Activated CD8-positive, alpha-beta T cell treated with anti-CD3 and anti-CD28 coated beads for 36 hours (primary cell): Measurements from ENCODE around the gene ADGRD2. TPM values are rescaled to one million over a fixed set of nuclear protein-coding genes. Genes with fewer than 3 reads are reported as not detected.

Experiments
- ATAC-seq: fragments of 200-7000 bp; cut with Tn5 transposase; one replicate; pipeline ENCODE4 v1.10.0; 2021; ENCODE audit warnings: mild to moderate bottlenecking, moderate library complexity
- CTCF ChIA-PET: fragments of 350-600 bp; sonication (Branson Sonifier 250); formaldehyde crosslinking; loops from one replicate; lab custom pipeline; 2021; ENCODE audit warnings: antibody characterized with exemption; lab: Charles Lee
- POLR2A ChIA-PET: fragments of 350-600 bp; sonication (Branson Sonifier 250); formaldehyde crosslinking; loops from one replicate; lab custom pipeline; 2021; ENCODE audit warnings: antibody characterized with exemption; lab: Charles Lee
- DNase-seq: peaks from one replicate; pipeline ENCODE4 v3.0.0-alpha.2; 2020
- H3K27ac Mint-ChIP-seq: one replicate; pipeline ENCODE4 v1.8.0; 2021; ENCODE audit warnings: mild to moderate bottlenecking, mixed read lengths
- H3K27me3 Mint-ChIP-seq: one replicate; pipeline ENCODE4 v1.8.0; 2021; ENCODE audit warnings: mixed read lengths
- H3K36me3 Mint-ChIP-seq: one replicate; pipeline ENCODE4 v1.8.0; 2021; ENCODE audit warnings: low read depth, mixed read lengths
- H3K4me1 Mint-ChIP-seq: one replicate; pipeline ENCODE4 v1.8.0; 2021; ENCODE audit warnings: low read depth, mixed read lengths
- H3K4me3 Mint-ChIP-seq: one replicate; pipeline ENCODE4 v1.8.0; 2021; ENCODE audit warnings: mild to moderate bottlenecking, moderate library complexity, mixed read lengths
- H3K9me3 Mint-ChIP-seq: one replicate; pipeline ENCODE4 v1.8.0; 2021; ENCODE audit warnings: mixed read lengths
- CTCF ChIP-seq: fragments of 200-600 bp; IDR thresholded peaks from one replicate; pipeline ENCODE4 v1.8.0; 2022; ENCODE audit warnings: antibody characterized with exemption, mild to moderate bottlenecking
- intact Hi-C: fragments of 100-400 bp; cut with micrococcal nuclease; formaldehyde crosslinking; loops from one replicate; pipeline ENCODE4 v1.10.0; 2022
- total RNA-seq, 2 experiments: library from RNA; stranded (reverse); gene quantifications; one replicate each; pipeline ENCODE4 v1.2.3, GENCODE V29; 2021

ADGRD2 gene
- total RNA-seq, 2 experiments from 2014 or later, result not detected

- no peak overlapping the region for H3K4me3 Mint-ChIP-seq
- no peaks in the 10 kb centered on the region for H3K36me3 Mint-ChIP-seq
- DNase-seq, result no peak
- H3K9me3 Mint-ChIP-seq, result no peaks in the 10 kb centered on the region
- CTCF ChIA-PET, result no interaction called here
- H3K4me1 Mint-ChIP-seq, result peaks cover 28% of the 10 kb centered on the region
- ATAC-seq, result peak; percentile 34
- no peaks in the 10 kb centered on the region for H3K27me3 Mint-ChIP-seq
- TF ChIP-seq CTCF, result no peak
- POLR2A ChIA-PET, result no interaction called here
- intact Hi-C loops, result no loop called here
- no peak overlapping the region for H3K27ac Mint-ChIP-seq
These were observed 43.7 kb downstream of the ADGRD2 start for GRCh38 chr9:124493794-124494479.

- H3K4me3 Mint-ChIP-seq, result no peak overlapping the region
- DNase-seq (no peak), ATAC-seq (no peak)
- no peaks in the 10 kb centered on the region for H3K9me3 Mint-ChIP-seq
- TF ChIP-seq CTCF, result no peak
- H3K27me3 Mint-ChIP-seq, result no peaks in the 10 kb centered on the region
- ChIA-PET POLR2A (no interaction called here), CTCF (interaction anchor here (1.5 kb wide), 1 partner anchor 77 kb away, joined by 5 read pairs; no protein-coding TSS in a partner anchor)
- H3K4me1 Mint-ChIP-seq, result peaks cover 35% of the 10 kb centered on the region
- peak overlapping the region; percentile 19 for H3K27ac Mint-ChIP-seq
- intact Hi-C loops, result no loop called here
- H3K36me3 Mint-ChIP-seq, result no peaks in the 10 kb centered on the region
These were observed 45.1 kb downstream of the ADGRD2 start for GRCh38 chr9:124495126-124496074.

GRCh38 chr9:124496075-124496449, 45.8 kb downstream of the ADGRD2 start:
- CTCF ChIA-PET, result interaction anchor here (1.5 kb wide), 1 partner anchor 78 kb away, joined by 5 read pairs; no protein-coding TSS in a partner anchor
- no peaks in the 10 kb centered on the region for H3K9me3 Mint-ChIP-seq
- peak; percentile 31 for ATAC-seq
- DNase-seq, result peak; percentile 39
- H3K36me3 Mint-ChIP-seq, result no peaks in the 10 kb centered on the region
- H3K4me3 Mint-ChIP-seq, result no peak overlapping the region
- peak overlapping the region; percentile 19 for H3K27ac Mint-ChIP-seq
- POLR2A ChIA-PET, result no interaction called here
- intact Hi-C loops, result no loop called here
- no peak for TF ChIP-seq CTCF
- no peaks in the 10 kb centered on the region for H3K27me3 Mint-ChIP-seq
- peaks cover 39% of the 10 kb centered on the region for H3K4me1 Mint-ChIP-seq

GRCh38 chr9:124496463-124496862, 46.2 kb downstream of the ADGRD2 start:
- H3K36me3 Mint-ChIP-seq, result no peaks in the 10 kb centered on the region
- no peak for DNase-seq
- POLR2A ChIA-PET, result no interaction called here
- ATAC-seq, result no peak
- H3K4me3 Mint-ChIP-seq, result no peak overlapping the region
- H3K27ac Mint-ChIP-seq, result no peak overlapping the region
- CTCF ChIA-PET, result interaction anchor here (1.5 kb wide), 1 partner anchor 78 kb away, joined by 5 read pairs; no protein-coding TSS in a partner anchor
- H3K4me1 Mint-ChIP-seq, result peaks cover 39% of the 10 kb centered on the region
- TF ChIP-seq CTCF, result no peak
- H3K9me3 Mint-ChIP-seq, result no peaks in the 10 kb centered on the region
- no peaks in the 10 kb centered on the region for H3K27me3 Mint-ChIP-seq
- intact Hi-C loops, result no loop called here
